ENCODE data around the gene COL4A2. TPM values are rescaled to one million over a fixed set of nuclear protein-coding genes. Genes with fewer than 3 reads are reported as not detected.
A peak's percentile ranks its signal among the peaks of the same experiment; 100 is the strongest.

COL4A2 gene
- total RNA-seq, 4 donors from 2014 or later, result 75.1 to 322 (median 115) TPM

GRCh38 chr13:110444226-110444653 is 137.2 kb downstream of the COL4A2 start:
- 42% methylated on average over 7 of the region's 7 CpGs; no CpG with 5 or more reads in 1 of the 2 donors for WGBS, 2 donors (ENCODE audit: low coverage in 1 of 2)
- Histone ChIP-seq H3K4me3 (no peak overlapping the region), H3K27ac (peak overlapping the region; percentile 52 to 77 (median 72)), H3K27me3 (no peaks in the 10 kb centered on the region), H3K36me3 (peaks cover 0 to 5% (median 0%) of the 10 kb centered on the region in 4 donors), H3K4me1 (peaks cover 5 to 15% (median 9%) of the 10 kb centered on the region in 4 donors), H3K9me3 (no peaks in the 10 kb centered on the region)
- no peak for DNase-seq
- intact Hi-C loops (cut with DNase I; ENCODE audit: low total_unique reads) (no loop called here), in situ Hi-C loops (cut with MboI; ENCODE audit: low pct_ligation_motif_present in 1 of 4, low pct_unique_long_range_greater_than_20kb in 1 of 4, low sequenced_read_pairs in 3 of 4) (no loop called here)
- TF ChIP-seq EP300 (IDR thresholded peaks at IDR 0.05; ENCODE audit: low read depth), result no peak
- peak; percentile 15 to 24 (median 19) for TF ChIP-seq CTCF (IDR thresholded peaks at IDR 0.05)

DNA sequence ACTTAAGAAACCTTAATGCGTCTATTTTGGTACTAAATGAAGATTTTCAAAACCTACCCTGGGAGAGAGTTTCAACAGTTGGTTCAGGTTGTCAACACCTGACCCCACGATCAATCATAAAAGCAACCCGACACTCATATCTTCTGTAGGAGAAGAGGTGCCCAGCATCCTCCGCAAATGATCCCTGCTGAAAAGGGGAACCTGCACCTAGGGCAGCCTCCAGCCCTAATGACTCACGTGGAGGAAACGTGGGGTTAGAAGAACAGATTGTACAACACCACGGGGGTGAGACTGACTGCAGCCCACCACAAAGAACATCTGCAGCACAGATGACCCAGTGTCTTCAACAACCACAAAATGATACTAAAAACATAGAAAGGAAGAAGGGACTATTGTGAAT is 138.1 kb downstream of the COL4A2 start:
- Histone ChIP-seq H3K4me1 (peaks cover 5 to 15% (median 9%) of the 10 kb centered on the region in 4 donors), H3K36me3 (peaks cover 0 to 5% (median 0%) of the 10 kb centered on the region in 4 donors), H3K4me3 (no peak overlapping the region), H3K9me3 (no peaks in the 10 kb centered on the region), H3K27ac (peak overlapping the region in 1 of 4 donors; percentile 73), H3K27me3 (no peaks in the 10 kb centered on the region)
- in situ Hi-C loops (cut with MboI; ENCODE audit: low pct_ligation_motif_present in 1 of 4, low pct_unique_long_range_greater_than_20kb in 1 of 4, low sequenced_read_pairs in 3 of 4) (no loop called here), intact Hi-C loops (cut with DNase I; ENCODE audit: low total_unique reads) (no loop called here)
- TF ChIP-seq EP300 (IDR thresholded peaks at IDR 0.05; ENCODE audit: low read depth) (no peak), POLR2A (IDR thresholded peaks at IDR 0.05) (no peak), POLR2AphosphoS5 (IDR thresholded peaks at IDR 0.05) (no peak), CTCF (IDR thresholded peaks at IDR 0.05) (no peak)
- 73 to 93% methylated on average over 2 to 7 of the region's 7 CpGs for WGBS, 2 donors (ENCODE audit: low coverage in 1 of 2)
- DNase-seq, result no peak

GRCh38 chr13:110445722-110446574 is 138.9 kb downstream of the COL4A2 start:
- in situ Hi-C loops (cut with MboI; ENCODE audit: low pct_ligation_motif_present in 1 of 4, low pct_unique_long_range_greater_than_20kb in 1 of 4, low sequenced_read_pairs in 3 of 4), result no loop called here

More at GRCh38 chr13:110445722-110446574, 138.9 kb downstream of the COL4A2 start:
- intact Hi-C loops (cut with DNase I; ENCODE audit: low total_unique reads), result no loop called here
- Histone ChIP-seq H3K36me3 (peaks cover 0 to 5% (median 0%) of the 10 kb centered on the region in 4 donors), H3K4me1 (peaks cover 5 to 15% (median 9%) of the 10 kb centered on the region in 4 donors), H3K27me3 (no peaks in the 10 kb centered on the region), H3K27ac (peak overlapping the region in 3 of 4 donors; percentile 27 to 66 (median 45)), H3K9me3 (no peaks in the 10 kb centered on the region), H3K4me3 (no peak overlapping the region)
- no peak for DNase-seq
- 84 to 85% methylated on average over 4 to 25 of the region's 25 CpGs for WGBS, 2 donors (ENCODE audit: low coverage in 1 of 2)
- TF ChIP-seq EP300 (IDR thresholded peaks at IDR 0.05; ENCODE audit: low read depth) (no peak), POLR2A (IDR thresholded peaks at IDR 0.05) (no peak), CTCF (IDR thresholded peaks at IDR 0.05) (no peak), POLR2AphosphoS5 (IDR thresholded peaks at IDR 0.05) (no peak)

Measured in transverse colon (tissue), 4 donors.